Measurements from ENCODE around the gene IWS1.

DNA sequence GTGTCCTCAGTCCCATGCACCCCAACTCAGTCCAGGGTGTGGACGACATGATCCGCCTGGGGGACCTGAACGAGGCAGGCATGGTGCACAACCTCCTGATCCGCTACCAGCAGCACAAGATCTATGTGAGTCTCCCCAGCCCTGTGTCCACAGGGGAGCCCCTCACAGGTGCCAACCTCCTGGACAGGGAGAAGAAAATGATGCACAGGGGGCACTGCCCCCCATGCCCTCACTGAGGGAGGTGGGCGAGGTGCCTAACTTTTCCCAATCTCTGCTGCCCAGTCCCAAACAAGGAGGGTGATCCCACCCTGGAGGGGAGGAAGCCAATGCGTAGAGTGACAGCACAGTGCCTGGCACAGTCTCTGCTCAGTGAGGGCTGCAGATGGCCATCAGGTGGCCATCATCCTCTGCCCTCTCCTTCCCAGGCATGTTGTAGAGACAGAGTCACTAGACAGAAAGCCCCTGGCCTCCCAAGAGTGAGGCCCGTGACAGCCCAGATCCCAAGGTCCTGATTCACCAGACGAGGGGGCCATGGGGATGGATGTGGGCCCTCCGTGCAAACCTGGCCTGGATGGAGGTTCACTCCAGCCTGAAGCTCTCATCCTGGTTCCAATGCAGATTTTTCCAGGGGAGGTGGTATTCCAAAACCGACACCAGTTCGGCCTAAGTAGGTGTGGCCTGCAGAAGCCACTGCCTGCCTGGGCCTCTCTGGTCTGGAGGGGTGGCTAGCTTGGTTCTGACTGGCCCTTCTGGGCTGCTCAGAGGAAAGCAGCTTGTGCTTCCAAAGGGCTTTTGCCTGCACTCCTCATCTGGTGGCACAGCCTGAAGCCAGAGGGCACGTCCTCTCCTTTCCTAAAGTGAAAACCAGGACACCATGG lies 39.2 kb upstream of the IWS1 start:
- TF ChIP-seq, protein P1, sequence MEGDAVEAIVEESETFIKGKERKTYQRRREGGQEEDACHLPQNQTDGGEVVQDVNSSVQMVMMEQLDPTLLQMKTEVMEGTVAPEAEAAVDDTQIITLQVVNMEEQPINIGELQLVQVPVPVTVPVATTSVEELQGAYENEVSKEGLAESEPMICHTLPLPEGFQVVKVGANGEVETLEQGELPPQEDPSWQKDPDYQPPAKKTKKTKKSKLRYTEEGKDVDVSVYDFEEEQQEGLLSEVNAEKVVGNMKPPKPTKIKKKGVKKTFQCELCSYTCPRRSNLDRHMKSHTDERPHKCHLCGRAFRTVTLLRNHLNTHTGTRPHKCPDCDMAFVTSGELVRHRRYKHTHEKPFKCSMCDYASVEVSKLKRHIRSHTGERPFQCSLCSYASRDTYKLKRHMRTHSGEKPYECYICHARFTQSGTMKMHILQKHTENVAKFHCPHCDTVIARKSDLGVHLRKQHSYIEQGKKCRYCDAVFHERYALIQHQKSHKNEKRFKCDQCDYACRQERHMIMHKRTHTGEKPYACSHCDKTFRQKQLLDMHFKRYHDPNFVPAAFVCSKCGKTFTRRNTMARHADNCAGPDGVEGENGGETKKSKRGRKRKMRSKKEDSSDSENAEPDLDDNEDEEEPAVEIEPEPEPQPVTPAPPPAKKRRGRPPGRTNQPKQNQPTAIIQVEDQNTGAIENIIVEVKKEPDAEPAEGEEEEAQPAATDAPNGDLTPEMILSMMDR (IDR thresholded peaks at IDR 0.05 in 8 of 11, conservative IDR thresholded peaks at IDR 0.05 in 3 of 11), result no peak
- TF ChIP-seq POLR2A (IDR thresholded peaks at IDR 0.05), result no peak
